SW 1271 (cell line): ENCODE data around the gene KSR1.

Experiments used
- DNase-seq, 2 experiments: peaks; one replicate each; lab custom pipeline; 2025; lab: John Stamatoyannopoulos, UW

The KSR1 gene

DNA sequence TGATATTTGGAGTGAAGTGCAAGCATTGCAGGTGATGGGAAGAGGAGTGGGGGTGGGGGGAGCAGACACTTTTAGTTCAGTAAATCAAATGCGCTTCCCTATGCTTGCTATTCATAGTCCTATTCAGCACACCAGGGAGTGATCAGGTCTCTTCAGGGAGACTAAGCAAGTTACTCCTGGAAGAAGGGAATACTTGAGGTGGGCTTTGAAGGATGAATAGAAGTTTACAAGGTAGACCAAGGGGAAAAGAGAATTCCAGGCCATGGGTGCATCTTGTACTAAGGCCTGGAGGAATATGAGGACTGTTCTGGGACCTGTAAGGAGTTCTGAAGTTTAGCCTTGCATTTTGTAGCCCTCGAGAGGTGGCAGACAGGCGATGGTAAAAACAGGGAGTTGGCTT is 134.6 kb downstream of the KSR1 start:
- no peak for DNase-seq

DNA sequence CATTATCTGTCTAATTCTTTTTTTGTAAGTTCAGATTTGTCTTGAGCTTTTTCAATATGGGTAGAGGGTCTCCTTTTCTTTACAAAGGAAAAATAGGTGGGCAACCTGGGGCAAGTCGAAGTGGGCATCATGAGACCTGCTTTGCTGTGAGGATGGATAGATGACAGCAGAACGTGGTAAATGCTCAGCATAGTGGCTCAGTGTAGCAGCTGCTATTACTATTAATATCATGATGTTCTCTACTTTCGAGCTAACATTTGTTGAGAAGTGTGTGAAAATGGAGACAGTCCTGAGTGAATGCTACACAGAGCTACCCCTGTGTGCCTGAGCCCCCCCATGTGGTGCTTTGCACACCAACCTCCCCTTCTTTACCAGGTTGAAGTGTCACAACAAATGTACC is 135.7 kb downstream of the KSR1 start:
- DNase-seq: no peak

GRCh38 chr17:27593232-27593856 is 137.1 kb downstream of the KSR1 start:
- no peak for DNase-seq

DNA sequence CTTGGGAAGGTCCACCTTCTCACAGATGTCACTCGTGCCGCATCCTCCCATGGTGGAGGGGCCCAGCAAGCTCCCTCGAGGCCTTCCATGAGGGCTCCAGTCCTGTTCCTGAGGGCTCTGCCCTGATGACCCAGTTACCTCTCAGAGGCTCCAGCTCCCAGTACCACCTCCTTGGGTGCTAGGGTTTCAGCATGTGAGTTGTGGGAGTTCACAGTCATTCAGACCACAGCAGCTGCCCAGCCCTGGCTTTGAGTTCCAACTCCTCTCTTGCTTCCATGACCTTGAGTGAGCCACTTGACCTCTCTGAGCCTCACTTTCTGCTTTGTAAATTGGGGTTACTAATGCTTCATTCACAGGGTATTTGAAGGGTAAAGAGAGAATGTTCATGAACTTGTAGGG is 137.6 kb downstream of the KSR1 start:
- no peak for DNase-seq

GRCh38 chr17:27595208-27595607 is 139.0 kb downstream of the KSR1 start:
- DNase-seq: no peak

- DNase-seq: no peak
Measured at GRCh38 chr17:27596096-27596495, 139.8 kb downstream of the KSR1 start.

DNA sequence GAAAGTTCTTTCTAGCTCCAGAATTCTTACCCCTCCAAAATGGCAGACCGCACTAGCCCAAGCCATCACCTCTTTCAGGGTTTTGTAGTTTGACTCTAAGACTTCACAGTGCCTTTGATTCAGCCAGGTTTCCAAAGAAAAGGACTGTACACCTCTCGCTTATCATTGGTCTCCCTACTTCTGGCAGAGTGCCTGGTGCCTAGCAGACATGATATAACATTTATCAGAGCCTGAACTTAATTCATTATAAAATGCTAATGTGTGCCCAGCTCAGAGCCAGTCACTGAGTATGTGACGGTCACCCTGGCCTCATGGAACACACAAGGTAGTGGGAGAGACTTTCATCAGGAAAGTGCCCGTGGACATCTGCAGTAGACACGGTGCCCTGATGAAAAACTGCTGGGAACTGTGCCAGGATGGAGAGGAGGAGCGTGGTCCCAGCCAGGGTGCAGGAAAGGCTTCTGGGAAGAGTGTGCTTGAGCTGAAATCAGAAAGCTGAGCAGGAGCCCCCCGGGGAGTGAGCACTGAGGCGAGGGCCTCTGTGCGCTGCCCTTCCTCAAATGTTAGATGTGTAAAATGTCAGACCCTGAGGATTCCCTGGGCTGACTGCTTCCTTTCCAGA is 140.4 kb downstream of the KSR1 start:
- no peak for DNase-seq

- no peak for DNase-seq
Measured at GRCh38 chr17:27597188-27597580, 140.9 kb downstream of the KSR1 start.

GRCh38 chr17:27597783-27598320 is 141.6 kb downstream of the KSR1 start:
- DNase-seq: no peak

GRCh38 chr17:27598337-27599050 is 142.2 kb downstream of the KSR1 start:
- DNase-seq: no peak

DNA sequence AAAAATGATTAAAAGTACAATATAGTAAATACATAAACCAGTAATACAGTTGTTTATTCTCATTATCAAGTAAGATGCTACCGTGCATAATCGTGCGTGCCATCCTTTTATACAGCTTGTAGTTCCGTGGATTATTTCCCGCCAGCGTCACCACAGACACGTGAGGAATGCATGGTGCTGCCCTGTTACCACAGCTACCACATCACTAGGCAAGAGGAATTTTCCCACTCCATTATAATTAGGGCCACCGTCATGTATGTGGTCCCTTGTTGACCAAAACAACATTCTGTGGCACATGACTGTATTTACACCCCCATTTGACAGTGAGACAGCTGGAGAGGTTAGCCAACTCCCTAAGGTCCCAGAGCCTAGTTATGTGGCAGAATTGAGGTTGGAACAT is 144.2 kb downstream of the KSR1 start:
- DNase-seq: no peak

GRCh38 chr17:27601069-27601974 is 145.1 kb downstream of the KSR1 start:
- peak; percentile 19 to 71 for DNase-seq

- no peak for DNase-seq
Measured at GRCh38 chr17:27601975-27602302, 145.7 kb downstream of the KSR1 start.

DNA sequence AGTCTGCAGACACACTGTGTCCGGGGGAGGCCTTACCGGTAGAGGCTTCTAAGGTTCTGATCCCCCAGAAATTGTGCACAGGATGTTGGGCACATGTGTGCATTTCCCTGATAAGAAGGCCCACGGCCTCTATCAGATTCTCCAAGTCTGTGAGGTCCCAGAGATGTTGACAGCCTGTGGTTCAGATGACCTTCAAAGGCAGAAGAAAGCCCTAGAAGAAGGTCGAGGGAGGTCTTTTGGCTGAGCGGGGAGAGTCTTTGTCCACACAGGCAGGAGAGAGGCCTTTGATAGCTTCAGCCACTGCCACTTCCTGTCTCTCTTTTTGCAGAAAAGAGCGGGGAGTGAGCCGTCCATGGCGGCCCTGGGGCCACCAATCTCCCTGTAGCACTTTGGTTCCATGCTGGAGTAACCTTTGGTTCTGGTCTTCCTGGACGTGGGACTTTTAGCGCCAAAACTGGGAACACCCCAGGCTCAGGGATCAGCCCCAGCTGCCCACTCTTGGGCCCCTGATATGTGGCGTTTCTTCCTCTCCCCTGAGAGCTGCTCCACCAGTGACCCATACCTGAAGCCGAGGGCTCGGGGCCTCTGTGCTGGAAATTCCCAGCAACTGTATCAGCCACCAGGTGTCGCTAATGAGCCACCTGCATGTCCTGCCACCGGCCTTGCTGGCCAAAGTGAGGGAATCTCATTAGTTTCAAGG is 146.6 kb downstream of the KSR1 start:
- peak; percentile 12 to 60 for DNase-seq

- no peak for DNase-seq
Measured at GRCh38 chr17:27603421-27603770, 147.1 kb downstream of the KSR1 start.

DNA sequence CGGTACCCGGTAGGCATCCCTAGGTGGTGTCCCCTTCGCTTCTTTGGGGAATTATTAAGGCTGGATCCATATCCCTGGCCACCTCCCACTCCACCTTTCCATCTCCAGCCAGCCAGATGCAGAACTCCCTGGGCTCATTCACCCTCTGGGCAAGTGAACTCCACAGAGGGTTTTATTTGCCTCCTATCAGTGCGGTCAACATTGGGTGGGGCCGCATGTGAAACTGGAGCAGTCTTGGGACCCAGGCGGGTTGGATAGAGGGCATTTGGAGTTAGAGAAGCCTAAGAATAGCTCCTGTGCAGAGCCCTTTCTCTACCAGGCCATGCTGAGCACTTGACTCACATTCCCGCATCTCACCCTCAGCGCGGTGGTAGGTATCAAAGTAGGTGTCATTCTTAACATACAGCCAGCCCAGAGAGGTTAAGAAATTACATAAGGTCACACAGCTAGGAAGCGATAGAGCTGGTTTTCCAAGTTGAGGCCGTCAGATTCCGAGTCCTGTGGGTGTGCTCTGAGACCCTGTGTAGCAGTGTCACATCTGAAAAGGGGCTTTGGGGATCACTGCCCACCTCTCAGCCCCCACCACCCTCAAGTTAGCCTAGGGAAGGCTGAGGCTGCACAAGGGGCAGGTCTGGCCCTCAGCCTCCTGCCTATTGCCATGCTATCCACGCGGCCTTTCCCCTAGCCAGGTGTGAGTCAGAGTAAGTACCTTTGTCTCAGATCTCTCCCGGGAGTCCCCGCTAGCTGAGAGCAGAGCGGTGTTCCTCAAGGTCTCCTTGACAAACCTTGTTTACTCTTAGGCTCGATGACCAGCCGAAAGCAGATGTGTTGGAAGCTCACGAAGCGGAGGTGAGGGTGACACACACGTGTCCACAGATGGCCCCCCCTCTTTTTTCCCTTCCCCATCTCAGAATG is 147.9 kb downstream of the KSR1 start:
- DNase-seq: no peak

DNA sequence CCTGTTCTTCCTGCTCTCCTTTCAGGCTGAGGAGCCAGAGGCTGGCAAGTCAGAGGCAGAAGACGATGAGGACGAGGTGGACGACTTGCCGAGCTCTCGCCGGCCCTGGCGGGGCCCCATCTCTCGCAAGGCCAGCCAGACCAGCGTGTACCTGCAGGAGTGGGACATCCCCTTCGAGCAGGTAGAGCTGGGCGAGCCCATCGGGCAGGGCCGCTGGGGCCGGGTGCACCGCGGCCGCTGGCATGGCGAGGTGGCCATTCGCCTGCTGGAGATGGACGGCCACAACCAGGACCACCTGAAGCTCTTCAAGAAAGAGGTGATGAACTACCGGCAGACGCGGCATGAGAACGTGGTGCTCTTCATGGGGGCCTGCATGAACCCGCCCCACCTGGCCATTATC is 149.2 kb downstream of the KSR1 start:
- no peak for DNase-seq

DNA sequence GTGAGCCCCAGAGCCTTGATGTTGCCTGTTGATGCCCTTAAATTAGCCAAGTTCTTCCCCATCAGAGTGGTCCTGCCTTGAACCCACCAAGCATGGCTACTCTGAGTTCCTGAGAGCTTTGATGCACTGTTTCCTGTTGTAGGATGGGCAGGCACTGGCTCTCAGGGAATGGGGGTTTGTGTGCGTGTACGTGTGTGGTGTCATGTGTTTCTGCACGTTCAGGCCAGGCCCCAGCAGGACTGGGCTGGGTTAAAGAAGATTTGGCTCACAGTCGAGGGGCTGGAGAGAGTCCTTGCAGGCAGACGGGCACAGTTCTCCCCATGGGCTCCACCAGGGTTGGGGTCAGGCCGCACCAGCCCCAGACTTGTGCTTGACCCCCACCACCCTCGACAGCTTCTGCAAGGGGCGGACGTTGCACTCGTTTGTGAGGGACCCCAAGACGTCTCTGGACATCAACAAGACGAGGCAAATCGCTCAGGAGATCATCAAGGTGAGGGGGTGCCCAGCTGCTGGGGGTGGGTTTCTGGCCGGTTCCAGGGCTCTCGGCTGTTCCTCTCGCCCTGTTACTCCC is 151.4 kb downstream of the KSR1 start:
- no peak for DNase-seq

DNA sequence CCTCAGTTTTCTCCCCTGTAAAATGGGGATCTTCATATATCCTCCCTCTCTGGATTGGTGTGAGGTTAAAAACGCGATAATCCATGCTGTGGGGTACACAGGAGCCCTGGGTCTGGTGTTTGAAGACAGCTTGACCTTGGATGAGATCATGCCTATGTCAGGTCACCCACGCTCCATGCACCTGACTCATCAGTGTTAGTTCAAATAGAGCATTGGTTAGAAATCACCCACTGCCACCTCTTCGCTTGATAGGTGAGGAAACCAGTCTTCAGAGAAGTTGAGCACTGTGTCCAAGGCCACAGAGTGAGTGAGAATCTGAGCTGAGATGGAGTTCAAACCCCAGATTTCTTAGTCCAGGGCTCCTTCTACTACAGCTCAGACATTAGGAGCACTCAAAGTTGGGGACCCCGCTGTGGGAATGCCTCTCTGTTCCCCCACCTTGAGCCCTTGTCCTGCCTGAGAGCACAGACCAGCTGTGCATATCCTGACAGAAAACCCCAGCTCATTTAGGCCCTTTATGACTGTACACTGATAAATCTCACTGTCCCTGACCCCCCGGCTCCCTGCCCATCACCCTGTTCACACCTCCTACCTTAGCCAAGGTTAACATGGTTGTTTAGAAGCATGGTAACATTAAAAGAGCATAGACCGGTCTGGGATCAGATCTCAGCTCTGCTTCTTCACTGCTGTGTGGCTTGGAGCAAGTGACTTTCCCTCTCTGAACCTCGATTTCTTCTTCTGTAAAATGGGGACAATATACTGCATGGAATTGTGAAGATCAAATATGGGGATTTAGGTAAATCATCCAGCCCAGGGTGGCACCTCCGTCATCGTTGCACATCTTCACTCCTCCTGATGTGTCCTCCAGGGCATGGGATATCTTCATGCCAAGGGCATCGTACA is 152.3 kb downstream of the KSR1 start:
- no peak for DNase-seq
